Measurements from ENCODE around the gene PKDCC. TPM values are rescaled to one million over a fixed set of nuclear protein-coding genes. Genes with fewer than 3 reads are reported as not detected.

Gene PKDCC
- total and polyA plus RNA-seq, 2 of the 13 experiments (the other 11 are each of a cell fraction or from before 2014, with no cell fraction given) = 52.6 to 58.8 TPM

- TF ChIP-seq, protein P1, sequence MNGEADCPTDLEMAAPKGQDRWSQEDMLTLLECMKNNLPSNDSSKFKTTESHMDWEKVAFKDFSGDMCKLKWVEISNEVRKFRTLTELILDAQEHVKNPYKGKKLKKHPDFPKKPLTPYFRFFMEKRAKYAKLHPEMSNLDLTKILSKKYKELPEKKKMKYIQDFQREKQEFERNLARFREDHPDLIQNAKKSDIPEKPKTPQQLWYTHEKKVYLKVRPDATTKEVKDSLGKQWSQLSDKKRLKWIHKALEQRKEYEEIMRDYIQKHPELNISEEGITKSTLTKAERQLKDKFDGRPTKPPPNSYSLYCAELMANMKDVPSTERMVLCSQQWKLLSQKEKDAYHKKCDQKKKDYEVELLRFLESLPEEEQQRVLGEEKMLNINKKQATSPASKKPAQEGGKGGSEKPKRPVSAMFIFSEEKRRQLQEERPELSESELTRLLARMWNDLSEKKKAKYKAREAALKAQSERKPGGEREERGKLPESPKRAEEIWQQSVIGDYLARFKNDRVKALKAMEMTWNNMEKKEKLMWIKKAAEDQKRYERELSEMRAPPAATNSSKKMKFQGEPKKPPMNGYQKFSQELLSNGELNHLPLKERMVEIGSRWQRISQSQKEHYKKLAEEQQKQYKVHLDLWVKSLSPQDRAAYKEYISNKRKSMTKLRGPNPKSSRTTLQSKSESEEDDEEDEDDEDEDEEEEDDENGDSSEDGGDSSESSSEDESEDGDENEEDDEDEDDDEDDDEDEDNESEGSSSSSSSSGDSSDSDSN (CRISPR knock-in tag; IDR thresholded peaks at IDR 0.05) = peak; percentile 68; the same call in 1 of the 2 replicates
- TF ChIP-seq ZHX2 (IDR thresholded peaks at IDR 0.05; ENCODE audit: low read depth) = peak; percentile 53; the same call in 1 of the 2 replicates
- no peak for TF ChIP-seq ZHX2 (CRISPR knock-in tag; IDR thresholded peaks at IDR 0.05; ENCODE audit: borderline replicate concordance)
- no peak for TF ChIP-seq AKNA (CRISPR knock-in tag; IDR thresholded peaks at IDR 0.05; ENCODE audit: borderline replicate concordance)
- TF ChIP-seq NCOR1 (IDR thresholded peaks at IDR 0.05; ENCODE audit: borderline replicate concordance, low read length) = peak; percentile 94
- 0 out of 2 replicates have a peak, but pooled peaks have one; percentile 48 for TF ChIP-seq CHCHD3 (CRISPR knock-in tag; IDR thresholded peaks at IDR 0.05)
- TF ChIP-seq ARID3A (IDR thresholded peaks at IDR 0.05; ENCODE audit: low read depth, low read length) = peak; percentile 31; the same call in 1 of the 2 replicates
- no peak for TF ChIP-seq SETDB1 (CRISPR knock-in tag; IDR thresholded peaks at IDR 0.05; ENCODE audit: borderline replicate concordance)
- TF ChIP-seq ZNF792 (CRISPR knock-in tag; IDR thresholded peaks at IDR 0.05) = peak; percentile 55; the same call in 1 of the 2 replicates
- no peak for TF ChIP-seq ZNF589 (CRISPR knock-in tag; conservative IDR thresholded peaks at IDR 0.05)
- no peak for TF ChIP-seq KLF13 (CRISPR knock-in tag; IDR thresholded peaks at IDR 0.05)
- no peak for TF ChIP-seq MAFG (CRISPR knock-in tag; IDR thresholded peaks at IDR 0.05)
Observed at GRCh38 chr2:42055573-42056514, 8.0 kb downstream of the PKDCC start (continued).

All from HepG2 (cell line).